IMR-90 (cell line): ENCODE data around the gene RPS15. TPM values are rescaled to one million over a fixed set of nuclear protein-coding genes. Genes with fewer than 3 reads are reported as not detected.

Experiments used
- ATAC-seq: fragments of 200-7000 bp; cut with Tn5 transposase; 2 replicates; pipeline ENCODE4 v1.9.1; 2020; ENCODE audit warnings: low read depth, mild to moderate bottlenecking, moderate library complexity
- BruUV-seq: library from RNA; stranded (reverse); fragments of 400-500 nt; replicated peaks from 2 replicates; lab custom pipeline; 2021; lab: Mats Ljungman, UMichigan
- CTCF ChIA-PET: fragments of 300-600 bp; formaldehyde crosslinking; extraction: SDS; loops from one replicate; lab custom pipeline; 2021; ENCODE audit warnings: antibody characterized with exemption; lab: Yijun Ruan, JAX
- POLR2A ChIA-PET: fragments of 300-600 bp; sonication (Branson Sonifier 250); formaldehyde crosslinking; loops from one replicate; lab custom pipeline; 2022; ENCODE audit warnings: antibody characterized with exemption; ENCODE audit not compliant: unreplicated experiment; lab: Charles Lee
- DNase-seq: peaks from one replicate; pipeline ENCODE4 v3.0.0; 2013
- H2AFZ ChIP-seq: replicated peaks from 2 replicates; pipeline ENCODE3; 2013; ENCODE audit warnings: low read length, mild to moderate bottlenecking; ENCODE audit not compliant: poor library complexity
- H2AK5ac ChIP-seq: 2 replicates; pipeline ENCODE4 v1.6.1; 2013; ENCODE audit warnings: low read depth, low read length, inconsistent platforms
- H2AK9ac ChIP-seq: replicated peaks from 2 replicates; pipeline ENCODE3; 2013; ENCODE audit warnings: mild to moderate bottlenecking, low read depth, low read length, moderate library complexity; ENCODE audit not compliant: poor library complexity
- H2BK120ac ChIP-seq: 2 replicates; pipeline ENCODE4 v1.6.1; 2013; ENCODE audit warnings: low read depth, low read length, inconsistent platforms
- H2BK15ac ChIP-seq: 3 replicates; pipeline ENCODE4 v1.6.1; 2013; ENCODE audit warnings: low read depth, low read length, inconsistent platforms
- H2BK20ac ChIP-seq: 2 replicates; pipeline ENCODE4 v1.6.1; 2013; ENCODE audit warnings: low read depth, mild to moderate bottlenecking, inconsistent platforms, low read length, moderate library complexity
- H2BK5ac ChIP-seq: 2 replicates; pipeline ENCODE4 v1.6.1; 2013; ENCODE audit warnings: mild to moderate bottlenecking, low read depth, low read length, inconsistent platforms; ENCODE audit not compliant: poor library complexity, severe bottlenecking
- H3K14ac ChIP-seq: replicated peaks from 2 replicates; pipeline ENCODE4 v1.6.1; 2013; ENCODE audit warnings: low read depth, low read length, inconsistent platforms
- H3K18ac ChIP-seq: 2 replicates; pipeline ENCODE4 v1.6.1; 2013; ENCODE audit warnings: low read depth, low read length, control low read depth
- H3K23ac ChIP-seq: 2 replicates; pipeline ENCODE4 v1.6.1; 2013; ENCODE audit warnings: low read depth, low read length, inconsistent platforms
- H3K27ac ChIP-seq: 2 replicates; pipeline ENCODE4 v1.5.1; 2013; ENCODE audit warnings: mild to moderate bottlenecking, control low read depth, low read length; ENCODE audit not compliant: insufficient read depth
- H3K27me3 ChIP-seq: 2 replicates; pipeline ENCODE4 v1.6.1; 2013; ENCODE audit warnings: low read length; ENCODE audit not compliant: control insufficient read depth, insufficient read depth
- H3K36me3 ChIP-seq: 2 replicates; pipeline ENCODE4 v1.6.1; 2013; ENCODE audit warnings: low read length, mixed read lengths; ENCODE audit not compliant: control insufficient read depth, insufficient read depth
- H3K4ac ChIP-seq: 2 replicates; pipeline ENCODE4 v1.6.1; 2013; ENCODE audit warnings: low read depth, low read length, inconsistent platforms
- H3K4me1 ChIP-seq: 2 replicates; pipeline ENCODE4 v1.6.1; 2013; ENCODE audit warnings: low read length, mixed read lengths; ENCODE audit not compliant: control insufficient read depth, insufficient read depth
- H3K4me2 ChIP-seq: 2 replicates; pipeline ENCODE4 v1.6.1; 2013; ENCODE audit warnings: low read depth, mild to moderate bottlenecking, control low read depth, low read length, moderate library complexity
- H3K4me3 ChIP-seq: 2 replicates; pipeline ENCODE4 v1.5.1; 2013; ENCODE audit warnings: low read depth, mild to moderate bottlenecking, control low read depth, low read length, moderate library complexity; ENCODE audit not compliant: insufficient read depth
- H3K56ac ChIP-seq: 2 replicates; pipeline ENCODE4 v1.6.1; 2013; ENCODE audit warnings: low read length, inconsistent platforms; ENCODE audit not compliant: insufficient read depth; ENCODE audit errors: extremely low read depth
- H3K79me1 ChIP-seq, 2 experiments: 2 replicates each; pipeline ENCODE4 v1.6.1; 2013; ENCODE audit warnings: low read length in 2 of 2, inconsistent platforms in 1 of 2, low read depth in 1 of 2
- H3K9ac ChIP-seq: 2 replicates; pipeline ENCODE4 v1.6.1; 2013; ENCODE audit warnings: low read depth, low read length, control low read depth
- H3K9me1 ChIP-seq: 2 replicates; pipeline ENCODE4 v1.6.1; 2013; ENCODE audit warnings: low read length, inconsistent platforms; ENCODE audit not compliant: insufficient read depth
- H3K9me3 ChIP-seq: 2 replicates; pipeline ENCODE4 v1.6.1; 2013; ENCODE audit warnings: low read length; ENCODE audit not compliant: control insufficient read depth, insufficient read depth
- H4K20me1 ChIP-seq: 2 replicates; pipeline ENCODE4 v1.6.1; 2013; ENCODE audit warnings: low read length, inconsistent platforms; ENCODE audit not compliant: insufficient read depth
- H4K5ac ChIP-seq: 2 replicates; pipeline ENCODE4 v1.6.1; 2013; ENCODE audit warnings: mild to moderate bottlenecking, low read depth, low read length, control low read depth
- H4K8ac ChIP-seq, 2 experiments: 2 replicates each; pipeline ENCODE4 v1.6.1; 2013; ENCODE audit warnings: low read depth in 2 of 2, low read length in 2 of 2, control low read depth in 1 of 2, inconsistent platforms in 1 of 2
- H4K91ac ChIP-seq: 2 replicates; pipeline ENCODE4 v1.6.1; 2013; ENCODE audit warnings: low read depth, low read length, inconsistent platforms; ENCODE audit not compliant: insufficient read depth
- ELK1 ChIP-seq: fragments of 150-350 bp; IDR thresholded peaks from 2 replicates; pipeline ENCODE4 v1.6.1; 2016; ENCODE audit warnings: low read depth, mild to moderate bottlenecking, low read length, moderate library complexity, borderline replicate concordance
- FOS ChIP-seq: fragments of 150-350 bp; IDR thresholded peaks from 2 replicates; pipeline ENCODE4 v1.6.1; 2016; ENCODE audit warnings: low read depth, low read length
- MXI1 ChIP-seq: IDR thresholded peaks from 2 replicates; pipeline ENCODE4 v1.6.1; 2012; ENCODE audit warnings: low read depth, mild to moderate bottlenecking, low read length, moderate library complexity, borderline replicate concordance
- POLR2A ChIP-seq: IDR thresholded peaks from 2 replicates; pipeline ENCODE4 v1.6.1; 2012; ENCODE audit warnings: mild to moderate bottlenecking, low read depth, low read length
- RAD21 ChIP-seq: IDR thresholded peaks from 2 replicates; pipeline ENCODE4 v1.6.1; 2012; ENCODE audit warnings: low read length, improper control_type of control experiment
- RCOR1 ChIP-seq: IDR thresholded peaks from 2 replicates; pipeline ENCODE4 v1.6.1; 2012; ENCODE audit warnings: mild to moderate bottlenecking, low read length, improper control_type of control experiment; ENCODE audit not compliant: insufficient replicate concordance
- WGBS, 2 experiments: methylation state at CpG; one replicate each; pipeline versions ENCODE4 v1.1.5 to v1.1.7; 2013; ENCODE audit warnings: missing lambda C conversion rate in 2 of 2; ENCODE audit not compliant: insufficient read length in 1 of 2; ENCODE audit errors: extremely low coverage in 2 of 2; 5-methylcytosine and 5-hydroxymethylcytosine counted together
- dilution Hi-C: fragments of 300-500 bp; cut with HindIII; formaldehyde crosslinking; loops from one replicate; pipeline ENCODE4 v1.14.3; 2018; ENCODE audit warnings: low sequenced_read_pairs; ENCODE audit not compliant: unreplicated experiment
- in situ Hi-C: fragments of 300-500 bp; cut with MboI; formaldehyde crosslinking; loops from 3 replicates; pipeline ENCODE4 v1.14.3; 2019; ENCODE audit warnings: low sequenced_read_pairs, inconsistent platforms, mixed read lengths
- intact Hi-C: fragments of 100-400 bp; cut with micrococcal nuclease; formaldehyde crosslinking; loops from 2 replicates; pipeline ENCODE4 v1.10.0; 2022
- polyA plus RNA-seq, 3 experiments: library from polyadenylated mRNA; depleted of rRNA; stranded (reverse); fragments of >200 nt; gene quantifications; 2 replicates each; pipeline ENCODE4 v1.2.3, GENCODE V29; 2012; ENCODE audit warnings: low replicate concordance in 1 of 3
- total RNA-seq: library from RNA; depleted of rRNA; stranded (reverse); fragments of >200 nt; gene quantifications from 2 replicates; pipeline ENCODE4 v1.2.3, GENCODE V29; 2012

The RPS15 gene
- total and polyA plus RNA-seq, 2 of the 4 experiments (the other 2 are of a cell fraction) = 1,179 to 1,855 TPM

- in situ Hi-C loops (no loop called here), intact Hi-C loops (no loop called here)
- no TSS peak for BruUV-seq
Observed at GRCh38 chr19:1399745-1400144, 38.5 kb upstream of the RPS15 start.

More at GRCh38 chr19:1399745-1400144, 38.5 kb upstream of the RPS15 start:
- H3K27ac ChIP-seq = no peak overlapping the region
- H3K18ac ChIP-seq = no peak overlapping the region
- H3K9ac ChIP-seq = no peak overlapping the region
- 95% methylated on average over 8 of the region's 15 CpGs; no CpG with 5 or more reads in 1 of the 2 experiments for WGBS, 2 experiments
- H2BK20ac ChIP-seq = no peak overlapping the region
- no peak overlapping the region for H2BK5ac ChIP-seq
- no peak overlapping the region for H2BK15ac ChIP-seq
- H3K4ac ChIP-seq = no peak overlapping the region
- no peak overlapping the region for H2AFZ ChIP-seq
- peaks cover 0 to 10% of the 10 kb centered on the region in 2 experiments; a peak in 3 of 4 replicates for H3K79me1 ChIP-seq
- no peak overlapping the region for H4K8ac ChIP-seq
- H4K5ac ChIP-seq = no peak overlapping the region
- H3K9me1 ChIP-seq = no peaks in the 10 kb centered on the region
- H3K56ac ChIP-seq = no peak overlapping the region
- H3K36me3 ChIP-seq = peaks cover 3% of the 10 kb centered on the region; the same call in 1 of the 2 replicates
- H3K4me2 ChIP-seq = no peak overlapping the region
- no peak overlapping the region for H3K23ac ChIP-seq
- H3K27me3 ChIP-seq = no peaks in the 10 kb centered on the region
- no peak overlapping the region for H3K14ac ChIP-seq
- H3K9me3 ChIP-seq = no peaks in the 10 kb centered on the region
- H3K4me3 ChIP-seq = no peak overlapping the region
- dilution Hi-C loops = no loop called here
- ChIA-PET CTCF (no interaction called here), POLR2A (no interaction called here)
- H2BK120ac ChIP-seq = no peak overlapping the region
- TF ChIP-seq RAD21 (no peak), FOS (no peak), POLR2A (no peak), ELK1 (no peak), RCOR1 (no peak), MXI1 (no peak)
- ATAC-seq (no peak), DNase-seq (no peak)
- no peak overlapping the region for H2AK9ac ChIP-seq
- H4K20me1 ChIP-seq = no peaks in the 10 kb centered on the region
- peaks cover 6% of the 10 kb centered on the region for H3K4me1 ChIP-seq
- no peak overlapping the region for H4K91ac ChIP-seq
- peak overlapping the region; percentile 39; the same call in 1 of the 2 replicates for H2AK5ac ChIP-seq
